ENCODE measurements around the gene WWC1. TPM values are rescaled to one million over a fixed set of nuclear protein-coding genes. Genes with fewer than 3 reads are reported as not detected.

WWC1 gene
- total RNA-seq, 1 experiment from 2014 or later: 97.7 TPM

- Histone ChIP-seq H3K4me3 (no peak overlapping the region), H3K27ac (no peak overlapping the region), H3K4me2 (no peak overlapping the region), H3K36me3 (ENCODE audit: low read depth) (peaks cover 38% of the 10 kb centered on the region), H3K4me1 (replicated peaks; ENCODE audit: insufficient read depth) (peaks cover 9% of the 10 kb centered on the region; the same call in 1 of the 2 replicates), H3K9me3 (ENCODE audit: insufficient read depth, low read depth) (no peaks in the 10 kb centered on the region), H3K27me3 (ENCODE audit: insufficient read depth, low read depth) (no peaks in the 10 kb centered on the region), H2AFZ (no peak overlapping the region), H3K9me2 (ENCODE audit: insufficient read depth) (no peaks in the 10 kb centered on the region), H3K79me2 (ENCODE audit: low read depth) (no peaks in the 10 kb centered on the region), H4K20me1 (ENCODE audit: insufficient read depth) (no peaks in the 10 kb centered on the region), H3F3A (ENCODE audit: insufficient read depth, low read depth) (peaks cover 23% of the 10 kb centered on the region)
- no peak for DNase-seq
- POLR2A ChIA-PET (ENCODE audit: unreplicated experiment): no interaction called here
- CTCF ChIA-PET: no interaction called here
- BruUV-seq (replicated peaks): no TSS peak
- intact Hi-C loops (cut with micrococcal nuclease; ENCODE audit: unreplicated experiment): no loop called here
- TF ChIP-seq EZH2 (IDR thresholded peaks at IDR 0.05; ENCODE audit: low read depth): no peak
- TF ChIP-seq, protein P1, sequence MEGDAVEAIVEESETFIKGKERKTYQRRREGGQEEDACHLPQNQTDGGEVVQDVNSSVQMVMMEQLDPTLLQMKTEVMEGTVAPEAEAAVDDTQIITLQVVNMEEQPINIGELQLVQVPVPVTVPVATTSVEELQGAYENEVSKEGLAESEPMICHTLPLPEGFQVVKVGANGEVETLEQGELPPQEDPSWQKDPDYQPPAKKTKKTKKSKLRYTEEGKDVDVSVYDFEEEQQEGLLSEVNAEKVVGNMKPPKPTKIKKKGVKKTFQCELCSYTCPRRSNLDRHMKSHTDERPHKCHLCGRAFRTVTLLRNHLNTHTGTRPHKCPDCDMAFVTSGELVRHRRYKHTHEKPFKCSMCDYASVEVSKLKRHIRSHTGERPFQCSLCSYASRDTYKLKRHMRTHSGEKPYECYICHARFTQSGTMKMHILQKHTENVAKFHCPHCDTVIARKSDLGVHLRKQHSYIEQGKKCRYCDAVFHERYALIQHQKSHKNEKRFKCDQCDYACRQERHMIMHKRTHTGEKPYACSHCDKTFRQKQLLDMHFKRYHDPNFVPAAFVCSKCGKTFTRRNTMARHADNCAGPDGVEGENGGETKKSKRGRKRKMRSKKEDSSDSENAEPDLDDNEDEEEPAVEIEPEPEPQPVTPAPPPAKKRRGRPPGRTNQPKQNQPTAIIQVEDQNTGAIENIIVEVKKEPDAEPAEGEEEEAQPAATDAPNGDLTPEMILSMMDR (conservative IDR thresholded peaks at IDR 0.05): no peak
Measured at GRCh38 chr5:168451565-168451964, 160.1 kb downstream of the WWC1 start.

GRCh38 chr5:168455201-168455600, 163.8 kb downstream of the WWC1 start:
- Histone ChIP-seq H3K36me3 (ENCODE audit: low read depth) (peaks cover 46% of the 10 kb centered on the region), H3K27ac (no peak overlapping the region), H3K4me1 (replicated peaks; ENCODE audit: insufficient read depth) (no peaks in the 10 kb centered on the region), H3K9me3 (ENCODE audit: insufficient read depth, low read depth) (no peaks in the 10 kb centered on the region), H3K27me3 (ENCODE audit: insufficient read depth, low read depth) (no peaks in the 10 kb centered on the region), H4K20me1 (ENCODE audit: insufficient read depth) (no peaks in the 10 kb centered on the region), H3F3A (ENCODE audit: insufficient read depth, low read depth) (peaks cover 6% of the 10 kb centered on the region; the same call in 1 of the 2 replicates), H3K4me3 (no peak overlapping the region), H3K79me2 (ENCODE audit: low read depth) (no peaks in the 10 kb centered on the region), H3K4me2 (no peak overlapping the region), H3K9me2 (ENCODE audit: insufficient read depth) (no peaks in the 10 kb centered on the region), H2AFZ (no peak overlapping the region)
- CTCF ChIA-PET: no interaction called here
- POLR2A ChIA-PET (ENCODE audit: unreplicated experiment): no interaction called here
- no peak for DNase-seq
- TF ChIP-seq, protein P1 (conservative IDR thresholded peaks at IDR 0.05): no peak
- TF ChIP-seq EZH2 (IDR thresholded peaks at IDR 0.05; ENCODE audit: low read depth): no peak
- no TSS peak for BruUV-seq (replicated peaks)
- intact Hi-C loops (cut with micrococcal nuclease; ENCODE audit: unreplicated experiment): no loop called here

GRCh38 chr5:168457542-168457941, 166.1 kb downstream of the WWC1 start:
- Histone ChIP-seq H3K27ac (no peak overlapping the region), H3K4me2 (no peak overlapping the region), H3K4me3 (no peak overlapping the region), H3K9me3 (ENCODE audit: insufficient read depth, low read depth) (no peaks in the 10 kb centered on the region), H2AFZ (no peak overlapping the region), H3K36me3 (ENCODE audit: low read depth) (peaks cover 30% of the 10 kb centered on the region), H3K9me2 (ENCODE audit: insufficient read depth) (no peaks in the 10 kb centered on the region), H3K4me1 (replicated peaks; ENCODE audit: insufficient read depth) (no peaks in the 10 kb centered on the region), H4K20me1 (ENCODE audit: insufficient read depth) (no peaks in the 10 kb centered on the region), H3F3A (ENCODE audit: insufficient read depth, low read depth) (no peaks in the 10 kb centered on the region; the same call in 1 of the 2 replicates), H3K27me3 (ENCODE audit: insufficient read depth, low read depth) (no peaks in the 10 kb centered on the region), H3K79me2 (ENCODE audit: low read depth) (no peaks in the 10 kb centered on the region)
- CTCF ChIA-PET: no interaction called here
- BruUV-seq (replicated peaks): no TSS peak
- POLR2A ChIA-PET (ENCODE audit: unreplicated experiment): interaction anchor here (0.6 kb wide), 1 partner anchor 156 kb away, joined by 3 read pairs; no protein-coding TSS in a partner anchor
- intact Hi-C loops (cut with micrococcal nuclease; ENCODE audit: unreplicated experiment): no loop called here
- DNase-seq: no peak
- TF ChIP-seq, protein P1 (conservative IDR thresholded peaks at IDR 0.05): no peak

Measured in PC-9 (cell line).